IPS-18c (cell line): ENCODE measurements around the gene MLXIP.
"Not testable (repeated sequence)": the region's sequence is repeated elsewhere in the genome, so short reads cannot be mapped to it uniquely, and the experiment has no call there.

Experiments
- H3K4me3 ChIP-seq: 2 replicates; pipeline ENCODE4 v1.7.0; 2013; ENCODE audit warnings: low read depth, mild to moderate bottlenecking, low read length, moderate library complexity; ENCODE audit not compliant: insufficient read depth
- H3K9me3 ChIP-seq: one replicate; pipeline ENCODE4 v1.6.1; 2013; ENCODE audit warnings: mild to moderate bottlenecking, low read length, moderate library complexity; ENCODE audit not compliant: control insufficient read depth, insufficient read depth

MLXIP gene

DNA sequence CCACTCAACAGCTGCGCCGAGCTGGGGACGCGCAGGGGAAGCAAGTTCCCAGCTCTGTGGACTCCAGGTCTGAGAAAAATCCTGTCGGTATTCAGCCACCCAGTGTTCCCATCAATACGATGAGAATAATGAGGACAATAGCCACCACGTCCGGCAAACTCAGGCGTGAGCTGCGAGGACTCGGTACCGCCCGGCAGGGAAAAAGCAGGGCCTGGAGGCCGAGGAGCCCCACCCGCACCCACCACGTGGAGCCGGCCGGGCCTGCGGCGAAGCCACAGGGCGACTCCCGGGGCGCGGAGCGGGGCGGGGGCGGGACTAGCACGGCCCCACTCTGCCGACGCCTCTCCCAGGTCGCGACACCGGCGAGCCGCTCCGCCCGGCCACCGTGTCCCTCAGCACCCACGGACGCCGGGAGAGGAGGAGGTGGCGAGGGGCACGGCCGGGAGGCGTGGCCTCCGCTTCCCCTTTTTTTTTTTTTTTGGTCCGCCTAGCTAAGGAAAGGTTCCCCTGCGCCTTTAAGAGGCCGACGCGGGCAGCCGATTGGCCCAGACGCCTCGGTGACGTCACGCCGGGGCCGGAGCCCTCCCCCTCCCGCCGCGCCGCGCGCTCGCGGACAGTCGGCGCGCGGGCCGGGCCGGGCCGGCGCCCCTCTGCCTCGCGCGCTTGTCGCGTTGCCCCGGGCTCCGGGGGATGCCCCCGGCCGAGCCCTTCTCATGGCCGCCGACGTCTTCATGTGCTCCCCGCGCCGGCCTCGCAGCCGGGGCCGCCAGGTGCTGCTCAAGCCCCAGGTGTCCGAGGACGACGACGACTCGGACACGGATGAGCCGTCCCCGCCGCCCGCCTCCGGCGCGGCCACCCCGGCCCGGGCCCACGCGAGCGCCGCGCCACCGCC, at the start of gene MLXIP:
Gene MLXIP, plus strand, starts transcription at position 616 of the 892 bp plus-strand sequence. Its CDS starts 98 bp downstream, at position 714.
- H3K9me3 ChIP-seq = no peaks in the 10 kb centered on the region
- H3K4me3 ChIP-seq = peak within 1 kb of the TSS; percentile 64

GRCh38 chr12:122028905-122029560, 49.5 kb upstream of the MLXIP start:
- no peak overlapping the region for H3K4me3 ChIP-seq
- no peaks in the 10 kb centered on the region for H3K9me3 ChIP-seq

DNA sequence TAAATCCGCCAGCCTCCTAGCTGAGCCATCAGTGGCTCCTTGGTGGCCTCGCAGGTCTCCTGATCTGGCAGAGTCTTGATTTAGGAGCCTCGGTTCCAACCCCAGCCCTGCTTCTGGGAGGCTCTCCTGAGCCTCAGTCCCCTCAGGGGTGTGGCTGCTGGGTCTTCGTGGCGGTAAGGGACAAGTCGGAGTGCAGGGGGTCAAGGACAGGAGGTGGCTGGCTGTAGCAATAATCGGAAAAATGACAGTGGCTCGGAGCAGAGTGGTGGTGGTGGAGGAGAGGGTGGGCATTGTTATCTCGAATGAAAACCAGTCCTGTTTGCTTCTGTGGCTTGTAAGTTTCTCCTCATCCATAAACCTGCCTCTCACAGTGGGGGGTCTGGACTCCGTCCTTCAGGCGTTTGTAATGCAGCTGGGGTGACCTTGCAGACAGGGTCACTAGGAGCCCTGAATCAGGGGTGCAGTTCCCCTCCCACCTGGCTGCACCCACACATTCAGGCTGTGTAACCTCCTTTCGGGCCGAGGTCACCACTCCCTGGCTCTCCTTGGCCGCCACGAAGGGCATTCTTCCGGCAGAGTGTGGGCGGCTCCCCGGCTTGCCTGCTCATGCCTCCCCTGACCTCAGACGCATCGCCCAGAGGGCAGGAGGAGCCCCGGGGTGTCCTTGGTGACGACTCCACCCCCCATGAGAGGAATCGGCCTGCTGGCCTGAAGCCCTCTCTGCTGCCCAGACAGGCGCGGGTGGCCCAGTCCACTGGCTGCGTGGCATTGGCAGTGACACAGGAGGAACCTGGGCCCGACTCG, 48.7 kb upstream of the MLXIP start:
- no peak overlapping the region for H3K4me3 ChIP-seq

DNA sequence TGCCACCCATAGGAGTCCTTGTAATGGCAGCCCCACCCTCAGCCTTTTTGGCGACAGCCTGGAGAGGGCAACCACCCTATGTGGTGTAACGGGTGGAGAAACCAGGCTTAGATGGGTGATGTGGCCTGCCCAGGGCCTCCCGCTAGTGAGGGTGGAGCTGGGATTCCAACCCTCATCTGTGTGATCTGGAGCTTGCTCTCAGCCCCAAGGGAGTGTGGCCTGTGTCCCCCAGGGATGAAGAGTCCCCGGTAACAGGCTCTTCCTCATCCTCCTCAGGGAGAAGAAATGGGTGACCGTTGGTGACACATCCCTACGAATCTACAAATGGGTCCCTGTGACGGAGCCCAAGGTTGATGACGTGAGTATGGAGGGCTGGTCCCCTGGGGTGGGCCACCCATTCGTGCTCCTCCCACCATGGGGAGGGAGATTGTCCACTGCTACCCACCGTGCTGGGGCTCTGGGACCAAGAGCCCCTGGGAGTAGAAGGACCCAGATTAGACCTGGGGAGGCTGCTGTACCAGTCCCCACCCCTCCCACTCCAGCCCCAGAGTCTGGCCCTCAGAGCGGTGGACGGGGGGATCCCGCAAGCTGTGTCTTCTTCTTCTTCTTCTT, 48.0 kb upstream of the MLXIP start:
- H3K9me3 ChIP-seq = no peaks in the 10 kb centered on the region
- H3K4me3 ChIP-seq = no peak overlapping the region

More for the DNA sequence above, 48.7 kb upstream of the MLXIP start:
- H3K9me3 ChIP-seq = no peaks in the 10 kb centered on the region

GRCh38 chr12:122031342-122032216, 47.0 kb upstream of the MLXIP start:
- H3K9me3 ChIP-seq = no peaks in the 10 kb centered on the region
- no peak overlapping the region for H3K4me3 ChIP-seq

- Histone ChIP-seq H3K9me3 (no peaks in the 10 kb centered on the region), H3K4me3 (no peak overlapping the region)
These were observed 46.0 kb upstream of the MLXIP start for GRCh38 chr12:122032580-122032979.

GRCh38 chr12:122035292-122035691, 43.3 kb upstream of the MLXIP start:
- no peak overlapping the region for H3K4me3 ChIP-seq
- H3K9me3 ChIP-seq = no peaks in the 10 kb centered on the region

GRCh38 chr12:122036153-122036552, 42.4 kb upstream of the MLXIP start:
- Histone ChIP-seq H3K4me3 (no peak overlapping the region), H3K9me3 (no peaks in the 10 kb centered on the region)

- H3K4me3 ChIP-seq = no peak overlapping the region
- H3K9me3 ChIP-seq = peaks cover 10% of the 10 kb centered on the region
These were observed 37.8 kb upstream of the MLXIP start for GRCh38 chr12:122040579-122041386.

GRCh38 chr12:122041458-122041857, 37.1 kb upstream of the MLXIP start:
- H3K9me3 ChIP-seq = peaks cover 10% of the 10 kb centered on the region
- not testable (repeated sequence) for H3K4me3 ChIP-seq

GRCh38 chr12:122042910-122043309, 35.6 kb upstream of the MLXIP start:
- H3K9me3 ChIP-seq = peaks cover 10% of the 10 kb centered on the region

DNA sequence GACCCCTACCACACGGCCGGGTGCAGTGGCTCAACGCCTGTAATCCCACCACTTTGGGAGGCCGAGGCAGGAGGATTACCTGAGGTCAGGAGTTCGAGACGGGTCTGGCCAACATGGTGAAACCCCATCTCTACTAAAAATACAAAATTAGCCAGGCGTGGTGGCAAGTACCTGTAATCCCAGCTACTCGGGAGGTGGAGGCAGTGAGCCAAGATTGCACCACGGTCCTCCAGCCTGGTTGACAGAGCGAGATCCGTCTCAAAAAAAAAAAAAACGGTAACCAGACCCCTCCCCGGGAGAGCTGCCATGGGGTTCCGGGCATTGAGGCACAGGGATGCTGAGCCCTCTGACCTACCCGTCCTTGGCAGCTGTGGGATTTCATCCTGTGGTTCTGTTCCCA, 35.1 kb upstream of the MLXIP start:
- no peak overlapping the region for H3K4me3 ChIP-seq

More at GRCh38 chr12:122042910-122043309, 35.6 kb upstream of the MLXIP start:
- no peak overlapping the region for H3K4me3 ChIP-seq

GRCh38 chr12:122045262-122045661, 33.3 kb upstream of the MLXIP start:
- Histone ChIP-seq H3K9me3 (peaks cover 10% of the 10 kb centered on the region), H3K4me3 (no peak overlapping the region)

More for the DNA sequence above, 35.1 kb upstream of the MLXIP start:
- H3K9me3 ChIP-seq = peaks cover 10% of the 10 kb centered on the region

DNA sequence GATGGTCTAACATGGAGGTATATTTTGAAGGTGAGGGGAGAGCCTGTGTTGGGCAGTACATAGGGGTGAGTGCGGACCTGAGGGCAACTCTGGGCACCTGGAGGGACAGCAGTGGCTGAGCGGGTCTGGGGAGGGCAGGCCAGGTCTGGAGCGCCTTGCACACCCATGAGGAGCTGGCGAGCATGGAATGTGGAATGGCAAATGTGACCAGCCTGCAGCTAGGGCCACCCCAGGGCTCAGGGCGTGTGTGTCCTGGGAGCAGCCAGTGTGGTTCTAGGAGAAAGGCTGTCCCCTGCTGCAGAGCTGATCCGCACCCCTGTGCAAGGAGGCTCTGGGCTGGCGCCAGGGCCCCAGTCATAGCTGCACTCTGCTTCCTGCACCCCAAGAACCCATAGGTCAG, 32.4 kb upstream of the MLXIP start:
- Histone ChIP-seq H3K4me3 (no peak overlapping the region), H3K9me3 (peaks cover 10% of the 10 kb centered on the region)

DNA sequence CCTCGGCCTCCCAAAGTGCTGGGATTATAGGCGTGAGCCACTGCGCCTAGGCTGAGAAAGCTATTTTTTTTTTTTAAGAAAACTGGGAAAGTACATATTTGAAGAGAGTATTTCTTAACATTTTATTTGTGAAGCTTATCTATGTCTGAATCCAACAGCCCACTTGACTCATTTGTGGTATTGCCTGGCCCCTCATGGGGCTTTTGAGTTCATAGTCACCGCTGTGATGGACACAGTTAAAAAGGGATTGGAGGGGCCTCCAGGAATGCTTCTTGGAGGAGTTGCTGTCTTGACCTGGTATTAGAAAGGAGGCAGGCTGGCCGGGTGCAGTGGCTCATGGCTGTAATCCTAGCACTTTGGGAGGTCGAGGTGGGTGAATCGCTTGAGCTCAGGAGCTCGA, 30.4 kb upstream of the MLXIP start:
- Histone ChIP-seq H3K4me3 (no peak overlapping the region), H3K9me3 (peaks cover 10% of the 10 kb centered on the region)

- peaks cover 2% of the 10 kb centered on the region for H3K9me3 ChIP-seq
- H3K4me3 ChIP-seq = no peak overlapping the region
These were observed 28.7 kb upstream of the MLXIP start for GRCh38 chr12:122049827-122050226.
